Vagina (tissue), 2 donors: ENCODE measurements around the gene SNU13.
A peak's percentile ranks its signal among the peaks of the same experiment; 100 is the strongest.

Experiments used
- CTCF ChIP-seq, 3 experiments: fragments of 450-650 bp in 2 of 3; fragments of 200-600 bp in 1 of 3; sonication (generic) in 1 of 3; IDR thresholded peaks; one replicate each; pipeline ENCODE4 v1.5.1; 2017 to 2019; ENCODE audit warnings: antibody characterized with exemption in 3 of 3, mild to moderate bottlenecking in 2 of 3, moderate library complexity in 2 of 3
- POLR2A ChIP-seq, 2 donors: fragments of 450-650 bp; IDR thresholded peaks; one replicate each; pipeline ENCODE4 v1.6.1; 2017; ENCODE audit warnings: antibody characterized with exemption in 2 of 2, mild to moderate bottlenecking in 2 of 2, moderate library complexity in 2 of 2
- POLR2AphosphoS5 ChIP-seq, 2 donors: sonication (generic); formaldehyde crosslinking; IDR thresholded peaks; one replicate each; pipeline ENCODE4 v1.9.0; 2017; ENCODE audit warnings: antibody characterized with exemption in 2 of 2, mild to moderate bottlenecking in 2 of 2, low read depth in 1 of 2; ENCODE audit not compliant: insufficient read depth in 1 of 2

DNA sequence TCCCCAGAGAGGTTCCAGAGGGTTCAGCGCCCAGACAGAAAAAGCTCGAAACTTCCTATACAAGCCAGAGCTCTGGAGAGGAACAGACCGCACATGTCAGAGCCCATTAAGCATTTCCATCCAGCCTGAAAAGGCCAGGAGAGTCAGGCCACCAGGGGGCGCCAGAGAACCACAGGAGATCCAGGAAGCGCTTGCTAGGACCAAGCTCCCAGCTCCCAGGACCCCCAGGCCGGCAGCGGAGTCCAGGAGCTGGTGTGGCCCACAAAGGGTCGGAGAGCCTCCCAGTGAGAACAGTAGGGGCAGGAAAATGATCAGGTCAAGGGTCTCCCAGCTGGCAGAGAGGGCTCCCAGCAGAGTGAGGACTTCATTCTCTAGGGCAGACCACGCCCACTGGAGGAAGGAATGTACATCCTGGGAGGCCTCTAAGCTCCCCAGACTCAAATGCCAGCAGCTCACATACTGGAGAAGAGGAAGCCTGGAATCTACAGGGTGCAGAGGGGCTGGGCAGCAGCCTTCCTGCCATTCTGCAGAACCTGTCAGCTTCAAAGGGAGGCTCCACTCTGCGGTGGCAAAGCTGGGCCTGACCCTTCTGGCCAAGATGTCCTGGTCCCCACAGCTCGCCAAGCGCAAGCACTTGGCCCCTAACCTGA is 8.6 kb upstream of the SNU13 start:
- TF ChIP-seq CTCF (IDR thresholded peaks at IDR 0.05) = peak; percentile 81 to 94 (median 88)
- peak; percentile 33 to 42 for TF ChIP-seq POLR2AphosphoS5 (IDR thresholded peaks at IDR 0.05; ENCODE audit: insufficient read depth in 1 of 2, low read depth in 1 of 2)
- TF ChIP-seq POLR2A (IDR thresholded peaks at IDR 0.05) = no peak
